ENCODE measurements around the gene COL25A1. TPM values are rescaled to one million over a fixed set of nuclear protein-coding genes. Genes with fewer than 3 reads are reported as not detected.

Gene COL25A1
- total RNA-seq, 1 experiment from 2014 or later: not detected

DNA sequence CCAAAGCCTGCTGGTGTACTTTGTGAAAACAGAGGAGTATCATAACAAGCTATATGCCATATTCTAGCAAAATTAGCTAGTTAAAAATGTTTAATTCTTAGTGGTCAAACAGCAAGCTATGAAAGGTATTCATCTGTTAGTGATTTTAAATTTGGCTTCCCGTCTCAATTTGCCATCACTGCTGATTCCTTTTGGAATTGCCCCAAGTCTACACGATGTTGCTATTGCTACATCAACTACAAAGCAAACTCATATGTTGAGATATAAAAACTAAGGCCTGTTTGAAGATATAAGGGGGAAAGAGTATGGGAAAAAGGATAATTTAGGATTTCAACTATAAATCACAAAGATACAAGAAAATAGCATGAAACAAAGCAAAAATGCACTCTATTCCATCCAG lies 146.1 kb downstream of the COL25A1 start:
- no peak overlapping the region for H3K4me2 ChIP-seq (ENCODE audit: low read length)
- H3K9me2 ChIP-seq (ENCODE audit: insufficient read depth): no peaks in the 10 kb centered on the region
- no peak overlapping the region for H3K27ac ChIP-seq (ENCODE audit: low read depth, low read length)
- CTCF ChIA-PET: no interaction called here
- RAD21 ChIA-PET (ENCODE audit: low non-redundant PET in 1 of 2, low total read pairs in 2 of 2, uncharacterized antibody in 2 of 2, unreplicated experiment in 2 of 2): no interaction called here
- no peaks in the 10 kb centered on the region for H3K9me3 ChIP-seq (ENCODE audit: control insufficient read depth in 1 of 2, insufficient read depth in 1 of 2, low read depth in 1 of 2, low read length in 2 of 2)
- H4K20me1 ChIP-seq (ENCODE audit: insufficient read depth): no peaks in the 10 kb centered on the region
- H3K4me1 ChIP-seq (ENCODE audit: control insufficient read depth in 1 of 2, insufficient read depth in 2 of 2, low read length in 2 of 2): no peaks in the 10 kb centered on the region
- no peak overlapping the region for H3K9ac ChIP-seq (ENCODE audit: low read length)
- TF ChIP-seq CEBPB (IDR thresholded peaks at IDR 0.05; ENCODE audit: low read depth): no peak
- no peak for TF ChIP-seq FOSL1 (IDR thresholded peaks at IDR 0.05; ENCODE audit: low read depth)
- no peak for TF ChIP-seq RAD21 (IDR thresholded peaks at IDR 0.05; ENCODE audit: low read depth)
- TF ChIP-seq SP1 (IDR thresholded peaks at IDR 0.05; ENCODE audit: low read depth): no peak
- no peak for TF ChIP-seq ELF1 (IDR thresholded peaks at IDR 0.05; ENCODE audit: borderline replicate concordance, low read depth)
- no peak for TF ChIP-seq TCF7L2 (IDR thresholded peaks at IDR 0.05; ENCODE audit: borderline replicate concordance, extremely low read depth, insufficient read depth, insufficient read length)
- TF ChIP-seq YY1 (IDR thresholded peaks at IDR 0.05; ENCODE audit: extremely low read depth, insufficient replicate concordance, low read depth, low read length): no peak
- TF ChIP-seq ZNF274 (IDR thresholded peaks at IDR 0.05; ENCODE audit: low read depth, low read length): no peak
- TF ChIP-seq, protein P1, sequence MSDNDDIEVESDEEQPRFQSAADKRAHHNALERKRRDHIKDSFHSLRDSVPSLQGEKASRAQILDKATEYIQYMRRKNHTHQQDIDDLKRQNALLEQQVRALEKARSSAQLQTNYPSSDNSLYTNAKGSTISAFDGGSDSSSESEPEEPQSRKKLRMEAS (IDR thresholded peaks at IDR 0.05): no peak
- TF ChIP-seq, protein P2, sequence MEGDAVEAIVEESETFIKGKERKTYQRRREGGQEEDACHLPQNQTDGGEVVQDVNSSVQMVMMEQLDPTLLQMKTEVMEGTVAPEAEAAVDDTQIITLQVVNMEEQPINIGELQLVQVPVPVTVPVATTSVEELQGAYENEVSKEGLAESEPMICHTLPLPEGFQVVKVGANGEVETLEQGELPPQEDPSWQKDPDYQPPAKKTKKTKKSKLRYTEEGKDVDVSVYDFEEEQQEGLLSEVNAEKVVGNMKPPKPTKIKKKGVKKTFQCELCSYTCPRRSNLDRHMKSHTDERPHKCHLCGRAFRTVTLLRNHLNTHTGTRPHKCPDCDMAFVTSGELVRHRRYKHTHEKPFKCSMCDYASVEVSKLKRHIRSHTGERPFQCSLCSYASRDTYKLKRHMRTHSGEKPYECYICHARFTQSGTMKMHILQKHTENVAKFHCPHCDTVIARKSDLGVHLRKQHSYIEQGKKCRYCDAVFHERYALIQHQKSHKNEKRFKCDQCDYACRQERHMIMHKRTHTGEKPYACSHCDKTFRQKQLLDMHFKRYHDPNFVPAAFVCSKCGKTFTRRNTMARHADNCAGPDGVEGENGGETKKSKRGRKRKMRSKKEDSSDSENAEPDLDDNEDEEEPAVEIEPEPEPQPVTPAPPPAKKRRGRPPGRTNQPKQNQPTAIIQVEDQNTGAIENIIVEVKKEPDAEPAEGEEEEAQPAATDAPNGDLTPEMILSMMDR (IDR thresholded peaks at IDR 0.05 in 2 of 3, conservative IDR thresholded peaks at IDR 0.05 in 1 of 3; ENCODE audit: borderline replicate concordance in 1 of 3, insufficient read depth in 1 of 3, low read depth in 2 of 3, low read length in 2 of 3): no peak
- no peak for TF ChIP-seq SIN3A (IDR thresholded peaks at IDR 0.05; ENCODE audit: low read depth)
- no peak for TF ChIP-seq POLR2AphosphoS5 (IDR thresholded peaks at IDR 0.05; ENCODE audit: low read depth, low read length)
- TF ChIP-seq ZFX (IDR thresholded peaks at IDR 0.05): no peak
- TF ChIP-seq, protein P3, sequence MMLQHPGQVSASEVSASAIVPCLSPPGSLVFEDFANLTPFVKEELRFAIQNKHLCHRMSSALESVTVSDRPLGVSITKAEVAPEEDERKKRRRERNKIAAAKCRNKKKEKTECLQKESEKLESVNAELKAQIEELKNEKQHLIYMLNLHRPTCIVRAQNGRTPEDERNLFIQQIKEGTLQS (IDR thresholded peaks at IDR 0.05): no peak
- TF ChIP-seq EZH2phosphoT487 (IDR thresholded peaks at IDR 0.05; ENCODE audit: borderline replicate concordance): no peak
- no peaks in the 10 kb centered on the region for H3K79me2 ChIP-seq (ENCODE audit: insufficient read depth, low read length)
- no peak for DNase-seq (ENCODE audit: low read depth, low spot score)
- H3K36me3 ChIP-seq (ENCODE audit: control insufficient read depth in 1 of 2, insufficient read depth in 2 of 2, low read length in 2 of 2): no peaks in the 10 kb centered on the region
- ATAC-seq: no peak
- no peak overlapping the region for H3K4me3 ChIP-seq (replicated peaks in 1 of 2; ENCODE audit: low read depth in 1 of 2, low read length in 2 of 2)
- peaks cover 84% of the 10 kb centered on the region for H3K27me3 ChIP-seq (ENCODE audit: insufficient read depth, low read length)
- intact Hi-C loops (cut with micrococcal nuclease): no loop called here
- POLR2A ChIA-PET: no interaction called here
- no peak overlapping the region for H2AFZ ChIP-seq (ENCODE audit: low read depth, low read length, poor library complexity, severe bottlenecking)
- BruUV-seq (replicated peaks): no TSS peak
